Common myeloid progenitor, CD34-positive (primary cell): ENCODE measurements around the gene EIF5.
"Not testable (repeated sequence)": the region's sequence is repeated elsewhere in the genome, so short reads cannot be mapped to it uniquely, and the experiment has no call there.

Experiments used
- CTCF ChIA-PET: fragments of 350-600 bp; sonication (Branson Sonifier 250); formaldehyde crosslinking; loops from one replicate; lab custom pipeline; 2021; ENCODE audit warnings: antibody characterized with exemption; lab: Charles Lee
- POLR2A ChIA-PET: fragments of 350-600 bp; sonication (Branson Sonifier 250); formaldehyde crosslinking; loops from one replicate; lab custom pipeline; 2021; ENCODE audit warnings: antibody characterized with exemption; lab: Charles Lee
- DNase-seq, 3 donors: peaks; one replicate each; pipeline versions ENCODE4 v3.0.0 to v3.0.0-alpha.2; 2013
- H3K27ac ChIP-seq, 2 experiments: 1 replicate in 1 of 2; 2 replicates in 1 of 2; pipeline ENCODE4 v1.7.0; 2013; ENCODE audit warnings: inconsistent platforms in 2 of 2, low read length in 2 of 2, mild to moderate bottlenecking in 2 of 2, low read depth in 1 of 2, moderate library complexity in 1 of 2; ENCODE audit not compliant: severe bottlenecking in 2 of 2, insufficient read depth in 1 of 2, poor library complexity in 1 of 2
- H3K27me3 ChIP-seq, 5 experiments: replicated peaks in 2 of 5; 1 replicate in 3 of 5; 2 replicates in 2 of 5; pipeline versions ENCODE4 v1.6.1 to v1.7.0; 2013; ENCODE audit warnings: low read length in 4 of 5, mild to moderate bottlenecking in 2 of 5, moderate library complexity in 2 of 5, inconsistent platforms in 1 of 5; ENCODE audit not compliant: insufficient read depth in 5 of 5, control insufficient read depth in 4 of 5
- H3K36me3 ChIP-seq, 4 experiments: 1 replicate in 2 of 4; 2 replicates in 2 of 4; pipeline versions ENCODE4 v1.6.1 to v1.7.0; 2013; ENCODE audit warnings: low read length in 3 of 4, control low read depth in 1 of 4, mild to moderate bottlenecking in 1 of 4; ENCODE audit not compliant: control insufficient read depth in 4 of 4, insufficient read depth in 4 of 4
- H3K4me1 ChIP-seq, 4 experiments: 1 replicate in 3 of 4; 2 replicates in 1 of 4; pipeline versions ENCODE4 v1.6.1 to v1.7.1; 2013; ENCODE audit warnings: low read length in 3 of 4, mild to moderate bottlenecking in 3 of 4, control low read depth in 1 of 4, inconsistent platforms in 1 of 4, moderate library complexity in 1 of 4; ENCODE audit not compliant: control insufficient read depth in 4 of 4, insufficient read depth in 4 of 4; ENCODE audit errors: control extremely low read depth in 1 of 4
- H3K4me3 ChIP-seq, 7 experiments: 1 replicate in 4 of 7; 2 replicates in 3 of 7; pipeline versions ENCODE4 v1.5.1 to v1.7.0; 2013; ENCODE audit warnings: mild to moderate bottlenecking in 7 of 7, low read length in 6 of 7, moderate library complexity in 6 of 7, inconsistent platforms in 2 of 7, low read depth in 2 of 7, control low read depth in 1 of 7; ENCODE audit not compliant: insufficient read depth in 4 of 7, control insufficient read depth in 1 of 7; ENCODE audit errors: extremely low read depth in 1 of 7
- H3K9me3 ChIP-seq, 5 experiments: 1 replicate in 4 of 5; 2 replicates in 1 of 5; pipeline versions ENCODE4 v1.6.1 to v1.7.1; 2013; ENCODE audit warnings: low read length in 4 of 5, mild to moderate bottlenecking in 2 of 5, inconsistent platforms in 1 of 5, low read depth in 1 of 5, moderate library complexity in 1 of 5; ENCODE audit not compliant: control insufficient read depth in 4 of 5, insufficient read depth in 2 of 5; ENCODE audit errors: control extremely low read depth in 1 of 5
- whole genome bisulfite sequencing: methylation state at CpG from one replicate; pipeline ENCODE4 v1.1.5; 2013; ENCODE audit not compliant: insufficient coverage; 5-methylcytosine and 5-hydroxymethylcytosine counted together

The EIF5 gene

GRCh38 chr14:103354141-103354540 is 20.1 kb downstream of the EIF5 start:
- ChIA-PET POLR2A (no interaction called here), CTCF (interaction anchor here (1.3 to 1.7 kb wide), 2 partner anchors 13 to 145 kb away, joined by 4 read pairs; no protein-coding TSS in a partner anchor)

GRCh38 chr14:103356024-103356682 is 22.1 kb downstream of the EIF5 start:
- no peaks in the 10 kb centered on the region for H3K36me3 ChIP-seq
- ChIA-PET POLR2A (interaction anchor here (1.5 kb wide), 1 partner anchor 11 kb away, joined by 8 read pairs; no protein-coding TSS in a partner anchor), CTCF (interaction anchor here (1.0 to 2.4 kb wide), 3 partner anchors 8 to 35 kb away, joined by 3 to 10 read pairs (median 4); no protein-coding TSS in a partner anchor)
- peaks cover 0 to 9% (median 6%) of the 10 kb centered on the region in 4 experiments for H3K4me1 ChIP-seq
- WGBS: 91% methylated on average over 5 of the region's 9 CpGs
- no peaks in the 10 kb centered on the region for H3K27me3 ChIP-seq
- no peak overlapping the region for H3K4me3 ChIP-seq
- H3K9me3 ChIP-seq: no peaks in the 10 kb centered on the region
- H3K27ac ChIP-seq: no peak overlapping the region
- DNase-seq: no peak

More at GRCh38 chr14:103354141-103354540, 20.1 kb downstream of the EIF5 start:
- no peak for DNase-seq
- H3K9me3 ChIP-seq: no peaks in the 10 kb centered on the region
- WGBS: 91% methylated on average over 4 of the region's 7 CpGs
- H3K27me3 ChIP-seq: no peaks in the 10 kb centered on the region
- peaks cover 0 to 9% (median 6%) of the 10 kb centered on the region in 4 experiments for H3K4me1 ChIP-seq
- H3K27ac ChIP-seq: no peak overlapping the region
- no peaks in the 10 kb centered on the region for H3K36me3 ChIP-seq
- H3K4me3 ChIP-seq: no peak overlapping the region

- H3K4me1 ChIP-seq, POLR2A ChIA-PET, H3K27me3 ChIP-seq, H3K4me3 ChIP-seq, H3K36me3 ChIP-seq, DNase-seq, H3K27ac ChIP-seq, H3K9me3 ChIP-seq: not testable (repeated sequence)
- 100% methylated on average over 3 of the region's 10 CpGs for WGBS
- CTCF ChIA-PET: interaction anchor here (0.6 to 1.7 kb wide), 4 partner anchors 14 to 170 kb away, joined by 3 to 7 read pairs (median 4); partner anchors contain the start of gene MARK3
These were observed 23.5 kb downstream of the EIF5 start for GRCh38 chr14:103357552-103357951.

GRCh38 chr14:103360548-103360947 is 26.5 kb downstream of the EIF5 start:
- Histone ChIP-seq H3K4me3 (no peak overlapping the region), H3K4me1 (peaks cover 0 to 5% (median 3%) of the 10 kb centered on the region in 4 experiments), H3K9me3 (peaks cover 0 to 8% (median 4%) of the 10 kb centered on the region in 5 experiments), H3K27ac (no peak overlapping the region), H3K27me3 (no peaks in the 10 kb centered on the region), H3K36me3 (no peaks in the 10 kb centered on the region)
- ChIA-PET POLR2A (no interaction called here), CTCF (interaction anchor here (0.9 to 1.1 kb wide), 3 partner anchors 9 to 17 kb away, joined by 3 to 4 read pairs (median 4); no protein-coding TSS in a partner anchor)
- no peak for DNase-seq
- 91% methylated on average over 4 of the region's 7 CpGs for WGBS

- no peaks in the 10 kb centered on the region for H3K4me1 ChIP-seq
- ChIA-PET CTCF (no interaction called here), POLR2A (no interaction called here)
- no peak overlapping the region for H3K27ac ChIP-seq
- H3K9me3 ChIP-seq: peaks cover 0 to 8% (median 4%) of the 10 kb centered on the region in 5 experiments
- H3K4me3 ChIP-seq: no peak overlapping the region
- WGBS: 99% methylated on average over 5 of the region's 5 CpGs
- no peak for DNase-seq
- no peaks in the 10 kb centered on the region for H3K36me3 ChIP-seq
- no peaks in the 10 kb centered on the region for H3K27me3 ChIP-seq
These were observed 27.8 kb downstream of the EIF5 start for GRCh38 chr14:103361867-103362266.

- Histone ChIP-seq H3K36me3 (no peaks in the 10 kb centered on the region), H3K4me1 (no peaks in the 10 kb centered on the region), H3K27me3 (no peaks in the 10 kb centered on the region), H3K27ac (no peak overlapping the region), H3K4me3 (no peak overlapping the region), H3K9me3 (peaks cover 0 to 8% (median 4%) of the 10 kb centered on the region in 5 experiments)
- ChIA-PET POLR2A (no interaction called here), CTCF (interaction anchor here (0.7 to 0.8 kb wide), 2 partner anchors 10 to 19 kb away, joined by 3 read pairs; no protein-coding TSS in a partner anchor)
- WGBS: 86% methylated on average over 1 of the region's 1 CpG
- no peak for DNase-seq
These were observed 28.7 kb downstream of the EIF5 start for GRCh38 chr14:103362780-103363179.

- no peaks in the 10 kb centered on the region for H3K27me3 ChIP-seq
- CTCF ChIA-PET: interaction anchor here (1.4 kb wide), 1 partner anchor 11 kb away, joined by 5 read pairs; no protein-coding TSS in a partner anchor
- no peak overlapping the region for H3K4me3 ChIP-seq
- no peak overlapping the region for H3K27ac ChIP-seq
- POLR2A ChIA-PET: interaction anchor here (1.7 kb wide), 1 partner anchor 18 kb away, joined by 3 read pairs; the partner anchor contains the start of gene MARK3
- H3K9me3 ChIP-seq: peaks cover 0 to 8% (median 4%) of the 10 kb centered on the region in 5 experiments
- H3K4me1 ChIP-seq: no peaks in the 10 kb centered on the region
- WGBS: 100% methylated on average over 4 of the region's 6 CpGs
- H3K36me3 ChIP-seq: no peaks in the 10 kb centered on the region
- DNase-seq: no peak
These were observed 32.7 kb downstream of the EIF5 start for GRCh38 chr14:103366741-103367140.
